ENCODE measurements around the gene STYXL2.

Gene STYXL2

GRCh38 chr1:167094690-167095089, 815 bp downstream of the STYXL2 start:
- no peak for DNase-seq (ENCODE audit: low spot score)
- no peak overlapping the region for H2BK12ac ChIP-seq (ENCODE audit: low read length)
- H3K9me3 ChIP-seq (replicated peaks in 1 of 2; ENCODE audit: control insufficient read depth in 2 of 2, insufficient read depth in 1 of 2, low read depth in 1 of 2, low read length in 2 of 2) = no peaks in the 10 kb centered on the region
- no peak overlapping the region for H4K91ac ChIP-seq (ENCODE audit: low read depth, low read length, poor library complexity)
- no peak overlapping the region for H3K14ac ChIP-seq (ENCODE audit: low read length)
- no peak overlapping the region for H2AFZ ChIP-seq (ENCODE audit: low read length)
- peaks cover 0 to 5% (median 0%) of the 10 kb centered on the region in 3 experiments for H3K27me3 ChIP-seq (ENCODE audit: control insufficient read depth in 3 of 3, insufficient read depth in 3 of 3, low read depth in 1 of 3, low read length in 3 of 3)
- no peak overlapping the region for H3K4me2 ChIP-seq (ENCODE audit: insufficient read depth, low read length, poor library complexity, severe bottlenecking)
- H3K18ac ChIP-seq (ENCODE audit: low read length) = no peak overlapping the region
- no peak overlapping the region for H3K9ac ChIP-seq (ENCODE audit: low read depth, low read length, poor library complexity)
- H2BK5ac ChIP-seq (ENCODE audit: low read length) = no peak overlapping the region
- H3K36me3 ChIP-seq (replicated peaks in 1 of 2; ENCODE audit: control insufficient read depth in 2 of 2, insufficient read depth in 2 of 2, low read length in 2 of 2) = no peaks in the 10 kb centered on the region
- WGBS, 2 donors (ENCODE audit: extremely low coverage in 2 of 2, insufficient read length in 2 of 2, insufficient replicate concordance in 1 of 2) = no CpG with 5 or more reads among the region's 8 CpGs
- H3K23ac ChIP-seq (ENCODE audit: low read depth, low read length, poor library complexity) = no peak overlapping the region
- H3K4ac ChIP-seq (ENCODE audit: low read length) = no peak overlapping the region
- H3K79me1 ChIP-seq (ENCODE audit: low read depth, low read length) = no peaks in the 10 kb centered on the region
- H3K27ac ChIP-seq (replicated peaks; ENCODE audit: low read length) = no peak overlapping the region
- no peak overlapping the region for H3K4me3 ChIP-seq (ENCODE audit: low read length in 2 of 2)
- H3K4me1 ChIP-seq (ENCODE audit: control insufficient read depth in 2 of 2, insufficient read depth in 1 of 2, low read depth in 1 of 2, low read length in 2 of 2) = peaks cover 0 to 5% of the 10 kb centered on the region in 2 donors
- no peak overlapping the region for H2BK120ac ChIP-seq (ENCODE audit: low read depth, low read length)
- no peak overlapping the region for H2AK5ac ChIP-seq (ENCODE audit: low read depth, low read length)
- H2BK15ac ChIP-seq (ENCODE audit: low read length) = no peak overlapping the region
- no peak overlapping the region for H4K8ac ChIP-seq (ENCODE audit: low read depth, low read length)

- no peak for DNase-seq (ENCODE audit: low spot score)
- H3K27ac ChIP-seq (replicated peaks; ENCODE audit: low read length) = no peak overlapping the region
These were observed 1.5 kb downstream of the STYXL2 start for GRCh38 chr1:167095368-167095767.

GRCh38 chr1:167099851-167100250, 6.0 kb downstream of the STYXL2 start:
- H4K91ac ChIP-seq (ENCODE audit: low read depth, low read length, poor library complexity) = no peak overlapping the region
- H3K4me1 ChIP-seq (ENCODE audit: control insufficient read depth in 2 of 2, insufficient read depth in 1 of 2, low read depth in 1 of 2, low read length in 2 of 2) = peaks cover 0 to 1% of the 10 kb centered on the region in 2 donors
- no peaks in the 10 kb centered on the region for H3K79me1 ChIP-seq (ENCODE audit: low read depth, low read length)
- no peak overlapping the region for H3K4ac ChIP-seq (ENCODE audit: low read length)
- WGBS, 2 donors (ENCODE audit: extremely low coverage in 2 of 2, insufficient read length in 2 of 2, insufficient replicate concordance in 1 of 2) = no CpG with 5 or more reads among the region's 1 CpG
- no peak overlapping the region for H4K8ac ChIP-seq (ENCODE audit: low read depth, low read length)
- H3K36me3 ChIP-seq (replicated peaks in 1 of 2; ENCODE audit: control insufficient read depth in 2 of 2, insufficient read depth in 2 of 2, low read length in 2 of 2) = no peaks in the 10 kb centered on the region
- DNase-seq (ENCODE audit: low spot score) = no peak
- H3K9ac ChIP-seq (ENCODE audit: low read depth, low read length, poor library complexity) = no peak overlapping the region
- no peak overlapping the region for H2BK15ac ChIP-seq (ENCODE audit: low read length)
- no peak overlapping the region for H3K4me2 ChIP-seq (ENCODE audit: insufficient read depth, low read length, poor library complexity, severe bottlenecking)
- no peaks in the 10 kb centered on the region for H3K27me3 ChIP-seq (ENCODE audit: control insufficient read depth in 3 of 3, insufficient read depth in 3 of 3, low read depth in 1 of 3, low read length in 3 of 3)
- H3K23ac ChIP-seq (ENCODE audit: low read depth, low read length, poor library complexity) = no peak overlapping the region
- H3K27ac ChIP-seq (replicated peaks; ENCODE audit: low read length) = no peak overlapping the region
- no peak overlapping the region for H2AK5ac ChIP-seq (ENCODE audit: low read depth, low read length)
- no peak overlapping the region for H2BK5ac ChIP-seq (ENCODE audit: low read length)
- no peak overlapping the region for H2BK12ac ChIP-seq (ENCODE audit: low read length)
- no peak overlapping the region for H3K18ac ChIP-seq (ENCODE audit: low read length)
- no peak overlapping the region for H2AFZ ChIP-seq (ENCODE audit: low read length)
- H2BK120ac ChIP-seq (ENCODE audit: low read depth, low read length) = no peak overlapping the region
- no peak overlapping the region for H3K14ac ChIP-seq (ENCODE audit: low read length)
- no peak overlapping the region for H3K4me3 ChIP-seq (ENCODE audit: low read length in 2 of 2)
- peaks cover 0 to 5% of the 10 kb centered on the region in 2 donors for H3K9me3 ChIP-seq (replicated peaks in 1 of 2; ENCODE audit: control insufficient read depth in 2 of 2, insufficient read depth in 1 of 2, low read depth in 1 of 2, low read length in 2 of 2)

More at GRCh38 chr1:167095368-167095767, 1.5 kb downstream of the STYXL2 start:
- Histone ChIP-seq H4K8ac (ENCODE audit: low read depth, low read length) (no peak overlapping the region), H3K4me2 (ENCODE audit: insufficient read depth, low read length, poor library complexity, severe bottlenecking) (no peak overlapping the region), H3K14ac (ENCODE audit: low read length) (no peak overlapping the region), H2BK120ac (ENCODE audit: low read depth, low read length) (no peak overlapping the region), H3K4me3 (ENCODE audit: low read length in 2 of 2) (no peak overlapping the region), H4K91ac (ENCODE audit: low read depth, low read length, poor library complexity) (no peak overlapping the region), H2AK5ac (ENCODE audit: low read depth, low read length) (no peak overlapping the region), H2AFZ (ENCODE audit: low read length) (no peak overlapping the region), H3K9me3 (replicated peaks in 1 of 2; ENCODE audit: control insufficient read depth in 2 of 2, insufficient read depth in 1 of 2, low read depth in 1 of 2, low read length in 2 of 2) (peaks cover 0 to 5% of the 10 kb centered on the region in 2 donors), H3K27me3 (ENCODE audit: control insufficient read depth in 3 of 3, insufficient read depth in 3 of 3, low read depth in 1 of 3, low read length in 3 of 3) (no peaks in the 10 kb centered on the region), H2BK12ac (ENCODE audit: low read length) (no peak overlapping the region), H3K4me1 (ENCODE audit: control insufficient read depth in 2 of 2, insufficient read depth in 1 of 2, low read depth in 1 of 2, low read length in 2 of 2) (peaks cover 0 to 5% of the 10 kb centered on the region in 2 donors), H2BK15ac (ENCODE audit: low read length) (no peak overlapping the region), H3K4ac (ENCODE audit: low read length) (no peak overlapping the region), H3K36me3 (replicated peaks in 1 of 2; ENCODE audit: control insufficient read depth in 2 of 2, insufficient read depth in 2 of 2, low read length in 2 of 2) (no peaks in the 10 kb centered on the region), H3K79me1 (ENCODE audit: low read depth, low read length) (no peaks in the 10 kb centered on the region), H2BK5ac (ENCODE audit: low read length) (no peak overlapping the region), H3K9ac (ENCODE audit: low read depth, low read length, poor library complexity) (no peak overlapping the region), H3K23ac (ENCODE audit: low read depth, low read length, poor library complexity) (no peak overlapping the region), H3K18ac (ENCODE audit: low read length) (no peak overlapping the region)
- no CpG with 5 or more reads among the region's 5 CpGs for WGBS, 2 donors (ENCODE audit: extremely low coverage in 2 of 2, insufficient read length in 2 of 2, insufficient replicate concordance in 1 of 2)

- no CpG with 5 or more reads among the region's 2 CpGs for WGBS, 2 donors (ENCODE audit: extremely low coverage in 2 of 2, insufficient read length in 2 of 2, insufficient replicate concordance in 1 of 2)
- Histone ChIP-seq H3K4me2 (ENCODE audit: insufficient read depth, low read length, poor library complexity, severe bottlenecking) (no peak overlapping the region), H3K79me1 (ENCODE audit: low read depth, low read length) (no peaks in the 10 kb centered on the region), H3K18ac (ENCODE audit: low read length) (no peak overlapping the region), H2BK12ac (ENCODE audit: low read length) (no peak overlapping the region), H3K9ac (ENCODE audit: low read depth, low read length, poor library complexity) (no peak overlapping the region), H3K27me3 (ENCODE audit: control insufficient read depth in 3 of 3, insufficient read depth in 3 of 3, low read depth in 1 of 3, low read length in 3 of 3) (no peaks in the 10 kb centered on the region), H2BK5ac (ENCODE audit: low read length) (no peak overlapping the region), H2BK15ac (ENCODE audit: low read length) (no peak overlapping the region), H3K23ac (ENCODE audit: low read depth, low read length, poor library complexity) (no peak overlapping the region), H3K27ac (replicated peaks; ENCODE audit: low read length) (no peak overlapping the region), H3K36me3 (replicated peaks in 1 of 2; ENCODE audit: control insufficient read depth in 2 of 2, insufficient read depth in 2 of 2, low read length in 2 of 2) (no peaks in the 10 kb centered on the region), H3K9me3 (replicated peaks in 1 of 2; ENCODE audit: control insufficient read depth in 2 of 2, insufficient read depth in 1 of 2, low read depth in 1 of 2, low read length in 2 of 2) (peaks cover 0 to 5% of the 10 kb centered on the region in 2 donors), H3K4me1 (ENCODE audit: control insufficient read depth in 2 of 2, insufficient read depth in 1 of 2, low read depth in 1 of 2, low read length in 2 of 2) (peaks cover 0 to 6% of the 10 kb centered on the region in 2 donors), H3K4ac (ENCODE audit: low read length) (no peak overlapping the region), H4K8ac (ENCODE audit: low read depth, low read length) (no peak overlapping the region), H2AFZ (ENCODE audit: low read length) (no peak overlapping the region), H3K4me3 (ENCODE audit: low read length in 2 of 2) (no peak overlapping the region), H2BK120ac (ENCODE audit: low read depth, low read length) (no peak overlapping the region), H2AK5ac (ENCODE audit: low read depth, low read length) (no peak overlapping the region), H4K91ac (ENCODE audit: low read depth, low read length, poor library complexity) (no peak overlapping the region), H3K14ac (ENCODE audit: low read length) (no peak overlapping the region)
- no peak for DNase-seq (ENCODE audit: low spot score)
These were observed 6.9 kb downstream of the STYXL2 start for GRCh38 chr1:167100730-167101129.

All from neuronal stem cell (in vitro differentiated cells).